GM21360 (cell line): ENCODE results near the gene AK3.
"Not testable (repeated sequence)": the region's sequence is repeated elsewhere in the genome, so short reads cannot be mapped to it uniquely, and the experiment has no call there.

Experiments used
- ATAC-seq: cut with Tn5 transposase; IDR thresholded peaks from one replicate; pipeline ENCODE4 v1.9.1; 2021; ENCODE audit warnings: mild to moderate bottlenecking, moderate library complexity; ENCODE audit not compliant: unreplicated experiment

The AK3 gene

GRCh38 chr9:4669890-4670289 lies 71.1 kb downstream of the AK3 start:
- no peak for ATAC-seq

GRCh38 chr9:4668604-4669003 lies 72.4 kb downstream of the AK3 start:
- no peak for ATAC-seq

- ATAC-seq, result no peak
These were observed 73.3 kb downstream of the AK3 start for GRCh38 chr9:4667681-4668080.

GRCh38 chr9:4666042-4666699 lies 74.8 kb downstream of the AK3 start, which contains the start of gene SPATA6L:
SPATA6L (minus strand) TSS chr9:4666480; CDS start chr9:4666250, 230 bp downstream.
- peak; percentile 34 for ATAC-seq

- no peak for ATAC-seq
These were observed 75.6 kb downstream of the AK3 start for GRCh38 chr9:4665357-4665756.

- no peak for ATAC-seq
These were observed 77.0 kb downstream of the AK3 start for GRCh38 chr9:4663956-4664355.

GRCh38 chr9:4662989-4663792 lies 77.8 kb downstream of the AK3 start:
- no peak for ATAC-seq

- ATAC-seq, result peak; percentile 76
These were observed 78.7 kb downstream of the AK3 start, which contains the start of gene PLPP6 for GRCh38 chr9:4662108-4662988. PLPP6 (plus strand) TSS chr9:4662294; CDS start chr9:4662376, 82 bp downstream.

- ATAC-seq, result peak; percentile 7
These were observed 79.4 kb downstream of the AK3 start for GRCh38 chr9:4661611-4662010.

GRCh38 chr9:4661165-4661564 lies 79.8 kb downstream of the AK3 start:
- ATAC-seq, result no peak

- not testable (repeated sequence) for ATAC-seq
These were observed 80.3 kb downstream of the AK3 start for GRCh38 chr9:4660665-4661064.
